SU-DHL-6 (cell line): ENCODE data around the gene MELK.
"Not testable (repeated sequence)": the region's sequence is repeated elsewhere in the genome, so short reads cannot be mapped to it uniquely, and the experiment has no call there.

Experiments used
- H2AFZ ChIP-seq: fragments of 200-600 bp; sonication (generic); 2 replicates; pipeline ENCODE4 v1.6.1; 2014; ENCODE audit warnings: low read depth, mild to moderate bottlenecking, moderate library complexity, mixed read lengths, antibody characterized with exemption, low read length; ENCODE audit not compliant: severe bottlenecking
- H3F3A ChIP-seq: fragments of 200-600 bp; shearing (Covaris generic); 2 replicates; pipeline ENCODE4 v1.6.0; 2016; ENCODE audit warnings: antibody characterized with exemption, mild to moderate bottlenecking; ENCODE audit not compliant: insufficient read depth
- H3K27ac ChIP-seq: fragments of 200-600 bp; sonication (generic); 2 replicates; pipeline ENCODE4 v1.5.1; 2016; ENCODE audit warnings: low read depth, mild to moderate bottlenecking, low read length, moderate library complexity, mixed read lengths
- H3K27me3 ChIP-seq: fragments of 200-600 bp; sonication (generic), shearing (Covaris generic); 2 replicates; pipeline ENCODE4 v1.6.0; 2014; ENCODE audit warnings: mild to moderate bottlenecking, low read length
- H3K36me3 ChIP-seq: fragments of 200-600 bp; sonication (generic); 2 replicates; pipeline ENCODE4 v1.6.1; 2014; ENCODE audit warnings: mild to moderate bottlenecking, low read length, mixed read lengths
- H3K4me2 ChIP-seq: fragments of 300-600, 200-600 bp; shearing (Covaris generic), sonication (generic); 2 replicates; pipeline ENCODE4 v1.6.0; 2014; ENCODE audit warnings: low read length, low read depth, mild to moderate bottlenecking; ENCODE audit not compliant: poor library complexity, severe bottlenecking
- H3K4me3 ChIP-seq: fragments of 200-600 bp; sonication (generic); 2 replicates; pipeline ENCODE4 v1.5.1; 2014; ENCODE audit warnings: antibody characterized with exemption, low read length, mild to moderate bottlenecking, mixed read lengths; ENCODE audit not compliant: insufficient read depth, poor library complexity, severe bottlenecking
- H3K79me2 ChIP-seq: fragments of 200-600 bp; sonication (generic); 2 replicates; pipeline ENCODE4 v1.6.1; 2014; ENCODE audit warnings: mild to moderate bottlenecking, low read length, moderate library complexity; ENCODE audit not compliant: insufficient read depth
- H3K9ac ChIP-seq: fragments of 200-600 bp; sonication (generic); 2 replicates; pipeline ENCODE4 v1.7.0; 2014; ENCODE audit warnings: mild to moderate bottlenecking, low read length
- H3K9me2 ChIP-seq: fragments of 200-600 bp; sonication (generic); replicated peaks from 2 replicates; pipeline ENCODE4 v1.6.1; 2014; ENCODE audit warnings: low read length; ENCODE audit not compliant: insufficient read depth
- H3K9me3 ChIP-seq: fragments of 200-600 bp; sonication (generic); 2 replicates; pipeline ENCODE4 v1.6.1; 2014; ENCODE audit warnings: low read length, mixed read lengths; ENCODE audit not compliant: insufficient read depth
- H4K20me1 ChIP-seq: fragments of 200-600 bp; sonication (generic); 2 replicates; pipeline ENCODE4 v1.6.1; 2014; ENCODE audit warnings: low read depth, mild to moderate bottlenecking, antibody characterized with exemption, low read length, moderate library complexity, mixed read lengths
- CTCF ChIP-seq: fragments of 200-600 bp; sonication (generic); IDR thresholded peaks from one replicate; pipeline ENCODE4 v1.5.1; 2017; ENCODE audit warnings: antibody characterized with exemption, mild to moderate bottlenecking, low read length, moderate library complexity; ENCODE audit not compliant: insufficient read depth, poor library complexity, severe bottlenecking
- EZH2phosphoT487 ChIP-seq: fragments of 200-600 bp; sonication (generic), shearing (Covaris generic); conservative IDR thresholded peaks from 2 replicates; pipeline ENCODE4 v1.6.1; 2018; ENCODE audit warnings: mild to moderate bottlenecking, antibody characterized with exemption, low read length, moderate library complexity, mixed read lengths

Gene MELK

GRCh38 chr9:36550135-36550534 is 22.6 kb upstream of the MELK start:
- no peak overlapping the region for H3K9ac ChIP-seq
- no peak overlapping the region for H3K4me2 ChIP-seq
- no peaks in the 10 kb centered on the region for H3K79me2 ChIP-seq
- no peaks in the 10 kb centered on the region for H4K20me1 ChIP-seq
- H3K27ac ChIP-seq: no peak overlapping the region
- no peak overlapping the region for H3K4me3 ChIP-seq
- H3K27me3 ChIP-seq: no peaks in the 10 kb centered on the region
- H3K9me2 ChIP-seq: no peaks in the 10 kb centered on the region
- no peaks in the 10 kb centered on the region for H3F3A ChIP-seq
- H3K9me3 ChIP-seq: no peaks in the 10 kb centered on the region
- H2AFZ ChIP-seq: no peak overlapping the region
- H3K36me3 ChIP-seq: no peaks in the 10 kb centered on the region
- no peak for TF ChIP-seq EZH2phosphoT487
- no peak for TF ChIP-seq CTCF

- not testable (repeated sequence) for H3K4me3 ChIP-seq, H3K36me3 ChIP-seq, H3K9me2 ChIP-seq, H3K79me2 ChIP-seq, H3K27ac ChIP-seq, H3K27me3 ChIP-seq, H3K9ac ChIP-seq, H2AFZ ChIP-seq, H3K4me2 ChIP-seq, H3F3A ChIP-seq, H3K9me3 ChIP-seq, H4K20me1 ChIP-seq
Measured at GRCh38 chr9:36550631-36551098, 22.0 kb upstream of the MELK start.

GRCh38 chr9:36551129-36551528 is 21.6 kb upstream of the MELK start:
- Histone ChIP-seq H3K9ac (no peak overlapping the region), H3K27ac (no peak overlapping the region), H3K27me3 (no peaks in the 10 kb centered on the region)

GRCh38 chr9:36551910-36552309 is 20.8 kb upstream of the MELK start:
- Histone ChIP-seq H3K4me3 (no peak overlapping the region), H2AFZ (no peak overlapping the region), H3F3A (no peaks in the 10 kb centered on the region), H3K27me3 (no peaks in the 10 kb centered on the region), H3K9me3 (no peaks in the 10 kb centered on the region), H3K36me3 (no peaks in the 10 kb centered on the region), H4K20me1 (no peaks in the 10 kb centered on the region), H3K27ac (no peak overlapping the region), H3K9me2 (no peaks in the 10 kb centered on the region), H3K9ac (no peak overlapping the region), H3K4me2 (no peak overlapping the region), H3K79me2 (no peaks in the 10 kb centered on the region)
- TF ChIP-seq EZH2phosphoT487: no peak
- no peak for TF ChIP-seq CTCF

More at GRCh38 chr9:36551129-36551528, 21.6 kb upstream of the MELK start:
- TF ChIP-seq CTCF (no peak), EZH2phosphoT487 (no peak)
- Histone ChIP-seq H3K9me2 (no peaks in the 10 kb centered on the region), H3K4me3 (no peak overlapping the region), H2AFZ (no peak overlapping the region), H4K20me1 (no peaks in the 10 kb centered on the region), H3K36me3 (no peaks in the 10 kb centered on the region), H3K4me2 (no peak overlapping the region), H3K9me3 (no peaks in the 10 kb centered on the region), H3F3A (no peaks in the 10 kb centered on the region), H3K79me2 (no peaks in the 10 kb centered on the region)
